SK-N-SH treated with all-trans-retinoic acid at 6 μM for 48 hours (cell line): ENCODE data around the gene GRIK4.

Source experiments
- ATAC-seq: fragments of 200-7000 bp; cut with Tn5 transposase; 3 replicates; pipeline ENCODE4 v1.9.1; 2020; ENCODE audit warnings: mild to moderate bottlenecking, moderate library complexity
- ARNTL ChIP-seq: fragments of 450-650 bp; formaldehyde crosslinking; IDR thresholded peaks from 2 replicates; pipeline ENCODE4 v1.5.0; 2020; ENCODE audit warnings: low read depth, mild to moderate bottlenecking, moderate library complexity, borderline replicate concordance
- BACH2 ChIP-seq: fragments of 250-450 bp; sonication (Bioruptor Pico); IDR thresholded peaks from 2 replicates; pipeline ENCODE4 v1.9.0; 2021; ENCODE audit warnings: mild to moderate bottlenecking, borderline replicate concordance
- CSDC2 ChIP-seq: fragments of 250-450 bp; sonication (Bioruptor Pico); IDR thresholded peaks from 2 replicates; pipeline ENCODE4 v1.5.0; 2020; ENCODE audit warnings: mild to moderate bottlenecking, moderate library complexity
- ESRRG ChIP-seq: fragments of 250-450 bp; sonication (Bioruptor Pico); IDR thresholded peaks from 2 replicates; pipeline ENCODE4 v1.6.1; 2021; ENCODE audit warnings: mild to moderate bottlenecking
- GLIS3 ChIP-seq: fragments of 250-450 bp; sonication (Bioruptor Pico); IDR thresholded peaks from 2 replicates; pipeline ENCODE4 v1.5.0; 2020; ENCODE audit warnings: mild to moderate bottlenecking, moderate library complexity
- ISL1 ChIP-seq: fragments of 250-450 bp; sonication (Bioruptor Pico); IDR thresholded peaks from 2 replicates; pipeline ENCODE4 v2.1.2; 2022; ENCODE audit warnings: mild to moderate bottlenecking, moderate library complexity
- OSR1 ChIP-seq: fragments of 250-450 bp; sonication (Bioruptor Pico); IDR thresholded peaks from 2 replicates; pipeline ENCODE4 v1.8.0; 2022; ENCODE audit warnings: moderate library complexity, mild to moderate bottlenecking, inconsistent platforms
- PATZ1 ChIP-seq: fragments of 250-450 bp; sonication (Bioruptor Pico); IDR thresholded peaks from 2 replicates; pipeline ENCODE4 v1.8.0; 2020; ENCODE audit warnings: mild to moderate bottlenecking, moderate library complexity, borderline replicate concordance
- POU6F1 ChIP-seq: fragments of 250-450 bp; sonication (Bioruptor Pico); IDR thresholded peaks from 2 replicates; pipeline ENCODE4 v1.8.0; 2021; ENCODE audit warnings: low read depth, mild to moderate bottlenecking, moderate library complexity, borderline replicate concordance
- PPARA ChIP-seq: fragments of 250-450 bp; sonication (Bioruptor Pico); IDR thresholded peaks from 2 replicates; pipeline ENCODE4 v1.5.0; 2020; ENCODE audit warnings: mild to moderate bottlenecking, borderline replicate concordance
- SNAI2 ChIP-seq: fragments of 250-450 bp; sonication (Bioruptor Pico); IDR thresholded peaks from 2 replicates; pipeline ENCODE4 v1.5.0; 2020; ENCODE audit warnings: mild to moderate bottlenecking, moderate library complexity
- TCF4 ChIP-seq: fragments of 250-450 bp; sonication (Bioruptor Pico); IDR thresholded peaks from 2 replicates; pipeline ENCODE4 v1.8.0; 2021; ENCODE audit warnings: mild to moderate bottlenecking, moderate library complexity, borderline replicate concordance
- TSHZ2 ChIP-seq: fragments of 250-450 bp; sonication (Bioruptor Pico); IDR thresholded peaks from 2 replicates; pipeline ENCODE4 v1.5.0; 2020; ENCODE audit warnings: mild to moderate bottlenecking, moderate library complexity
- ZC3H10 ChIP-seq: fragments of 250-450 bp; sonication (Bioruptor Pico); IDR thresholded peaks from 2 replicates; pipeline ENCODE4 v1.5.1; 2021; ENCODE audit warnings: mild to moderate bottlenecking, moderate library complexity
- ZFP3 ChIP-seq: fragments of 250-450 bp; sonication (Bioruptor Pico); IDR thresholded peaks from 2 replicates; pipeline ENCODE4 v1.5.0; 2020; ENCODE audit warnings: mild to moderate bottlenecking, moderate library complexity
- ZFP30 ChIP-seq: fragments of 450-650 bp; formaldehyde crosslinking; IDR thresholded peaks from 2 replicates; pipeline ENCODE4 v1.5.0; 2022; ENCODE audit warnings: mild to moderate bottlenecking, moderate library complexity
- ZNF565 ChIP-seq: fragments of 450-650 bp; formaldehyde crosslinking; conservative IDR thresholded peaks from 2 replicates; pipeline ENCODE4 v1.5.0; 2020; ENCODE audit warnings: low read depth, mild to moderate bottlenecking, moderate library complexity
- ZNF70 ChIP-seq: fragments of 450-650 bp; formaldehyde crosslinking; IDR thresholded peaks from 2 replicates; pipeline ENCODE4 v1.5.0; 2020; ENCODE audit warnings: mild to moderate bottlenecking, moderate library complexity
- ZNF8 ChIP-seq: fragments of 450-650 bp; formaldehyde crosslinking; IDR thresholded peaks from 2 replicates; pipeline ENCODE4 v1.5.0; 2020; ENCODE audit warnings: mild to moderate bottlenecking, moderate library complexity
- TF ChIP-seq, protein P1 (sequence below): fragments of 250-450 bp; sonication (Bioruptor Pico); IDR thresholded peaks from 2 replicates; pipeline ENCODE4 v1.5.1; 2020; ENCODE audit warnings: low read depth, mild to moderate bottlenecking, moderate library complexity
- TF ChIP-seq, protein P2 (sequence below): fragments of 250-450 bp; sonication (Bioruptor Pico); IDR thresholded peaks from 2 replicates; pipeline ENCODE4 v1.5.1; 2021; ENCODE audit warnings: mild to moderate bottlenecking, moderate library complexity

Gene GRIK4

GRCh38 chr11:120797143-120797542 lies 285.6 kb downstream of the GRIK4 start:
- no peak for ATAC-seq
- TF ChIP-seq PPARA (no peak), OSR1 (CRISPR knock-in tag) (no peak), ISL1 (CRISPR knock-in tag) (no peak), SNAI2 (CRISPR knock-in tag) (no peak), CSDC2 (CRISPR knock-in tag) (no peak), TSHZ2 (CRISPR knock-in tag) (no peak)

- no peak for ATAC-seq
Observed at GRCh38 chr11:120798854-120799253, 287.3 kb downstream of the GRIK4 start.

DNA sequence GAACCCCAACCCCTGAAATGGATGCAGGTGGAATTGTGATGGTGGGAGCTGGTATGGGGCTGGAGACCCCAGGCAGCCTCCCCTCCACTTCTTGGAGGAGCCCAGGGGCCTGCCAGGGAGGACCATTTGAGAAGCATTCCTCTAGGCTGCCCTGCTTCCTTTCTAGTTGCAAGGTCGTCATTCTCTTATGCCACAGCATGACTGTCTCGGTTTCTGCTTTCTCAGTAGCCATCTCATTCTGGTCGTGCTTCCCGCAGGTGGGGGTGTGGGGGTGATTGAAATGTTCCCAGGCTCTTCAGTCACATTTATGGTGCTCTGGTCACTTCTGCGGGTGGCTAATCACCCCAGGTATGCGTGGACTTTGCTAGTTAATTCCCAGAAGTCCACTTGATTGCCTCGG lies 288.7 kb downstream of the GRIK4 start:
- no peak for ATAC-seq
- no peak for TF ChIP-seq TCF4 (CRISPR knock-in tag)
- TF ChIP-seq POU6F1 (CRISPR knock-in tag) = no peak
- no peak for TF ChIP-seq CSDC2 (CRISPR knock-in tag)
- no peak for TF ChIP-seq ARNTL (CRISPR knock-in tag)
- TF ChIP-seq ESRRG = no peak
- TF ChIP-seq PPARA = no peak
- TF ChIP-seq ISL1 (CRISPR knock-in tag) = no peak
- TF ChIP-seq TSHZ2 (CRISPR knock-in tag) = no peak
- TF ChIP-seq ZFP3 (CRISPR knock-in tag) = no peak
- TF ChIP-seq ZNF565 = no peak
- no peak for TF ChIP-seq ZNF8 (CRISPR knock-in tag)
- no peak for TF ChIP-seq SNAI2 (CRISPR knock-in tag)

More at GRCh38 chr11:120798854-120799253, 287.3 kb downstream of the GRIK4 start:
- TF ChIP-seq ZNF70 (CRISPR knock-in tag) (no peak), ESRRG (no peak), PATZ1 (CRISPR knock-in tag) (no peak), OSR1 (CRISPR knock-in tag) (no peak), SNAI2 (CRISPR knock-in tag) (no peak), GLIS3 (CRISPR knock-in tag) (no peak), PPARA (no peak), CSDC2 (CRISPR knock-in tag) (no peak), ISL1 (CRISPR knock-in tag) (no peak), ZFP30 (CRISPR knock-in tag) (no peak), BACH2 (no peak), POU6F1 (CRISPR knock-in tag) (no peak), ZC3H10 (no peak)
- TF ChIP-seq, protein P1, sequence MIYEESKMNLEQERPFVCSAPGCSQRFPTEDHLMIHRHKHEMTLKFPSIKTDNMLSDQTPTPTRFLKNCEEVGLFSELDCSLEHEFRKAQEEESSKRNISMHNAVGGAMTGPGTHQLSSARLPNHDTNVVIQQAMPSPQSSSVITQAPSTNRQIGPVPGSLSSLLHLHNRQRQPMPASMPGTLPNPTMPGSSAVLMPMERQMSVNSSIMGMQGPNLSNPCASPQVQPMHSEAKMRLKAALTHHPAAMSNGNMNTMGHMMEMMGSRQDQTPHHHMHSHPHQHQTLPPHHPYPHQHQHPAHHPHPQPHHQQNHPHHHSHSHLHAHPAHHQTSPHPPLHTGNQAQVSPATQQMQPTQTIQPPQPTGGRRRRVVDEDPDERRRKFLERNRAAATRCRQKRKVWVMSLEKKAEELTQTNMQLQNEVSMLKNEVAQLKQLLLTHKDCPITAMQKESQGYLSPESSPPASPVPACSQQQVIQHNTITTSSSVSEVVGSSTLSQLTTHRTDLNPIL (CRISPR knock-in tag) = no peak
- TF ChIP-seq, protein P2, sequence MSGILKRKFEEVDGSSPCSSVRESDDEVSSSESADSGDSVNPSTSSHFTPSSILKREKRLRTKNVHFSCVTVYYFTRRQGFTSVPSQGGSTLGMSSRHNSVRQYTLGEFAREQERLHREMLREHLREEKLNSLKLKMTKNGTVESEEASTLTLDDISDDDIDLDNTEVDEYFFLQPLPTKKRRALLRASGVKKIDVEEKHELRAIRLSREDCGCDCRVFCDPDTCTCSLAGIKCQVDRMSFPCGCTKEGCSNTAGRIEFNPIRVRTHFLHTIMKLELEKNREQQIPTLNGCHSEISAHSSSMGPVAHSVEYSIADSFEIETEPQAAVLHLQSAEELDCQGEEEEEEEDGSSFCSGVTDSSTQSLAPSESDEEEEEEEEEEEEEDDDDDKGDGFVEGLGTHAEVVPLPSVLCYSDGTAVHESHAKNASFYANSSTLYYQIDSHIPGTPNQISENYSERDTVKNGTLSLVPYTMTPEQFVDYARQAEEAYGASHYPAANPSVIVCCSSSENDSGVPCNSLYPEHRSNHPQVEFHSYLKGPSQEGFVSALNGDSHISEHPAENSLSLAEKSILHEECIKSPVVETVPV (CRISPR knock-in tag) = no peak
